Stimulated activated CD4-positive, alpha-beta T cell treated with anti-CD3 and anti-CD28 coated beads, Interleukin-1b, Interleukin-23, amount 100 ng/mL, for 1 hour (primary cell): ENCODE measurements around the gene ALDH1A1.
"Not testable (repeated sequence)": the region's sequence is repeated elsewhere in the genome, so short reads cannot be mapped to it uniquely, and the experiment has no call there.

Source experiments
- DNase-seq, 2 donors: peaks; one replicate each; pipeline ENCODE4 v3.0.0-alpha.2; 2020; ENCODE audit warnings: low read depth in 2 of 2

Gene ALDH1A1

GRCh38 chr9:72896439-72896838 is 56.4 kb downstream of the ALDH1A1 start:
- DNase-seq = no peak

- DNase-seq = no peak
Observed at GRCh38 chr9:72895122-72895521, 57.7 kb downstream of the ALDH1A1 start.

DNA sequence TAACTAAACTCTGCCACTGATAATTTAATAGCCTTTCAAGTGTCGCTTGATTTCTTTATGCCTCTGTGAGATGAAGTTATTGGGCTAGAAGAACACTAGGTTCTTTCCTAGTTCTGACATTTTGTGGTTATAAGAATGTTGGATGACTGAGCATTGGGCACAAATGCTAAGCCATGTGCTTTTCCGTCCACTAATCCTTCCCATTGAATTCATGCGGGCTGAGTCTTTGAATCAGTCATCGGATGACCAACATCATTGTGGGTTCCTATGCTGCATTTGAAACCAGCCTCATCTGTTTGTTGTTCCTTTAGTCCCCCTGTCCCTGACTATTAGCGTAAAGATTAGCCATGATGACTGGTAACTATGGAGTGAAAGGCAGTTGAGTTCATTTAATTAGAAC is 58.5 kb downstream of the ALDH1A1 start:
- DNase-seq = no peak

- no peak for DNase-seq
Observed at GRCh38 chr9:72893437-72893836, 59.4 kb downstream of the ALDH1A1 start.

DNA sequence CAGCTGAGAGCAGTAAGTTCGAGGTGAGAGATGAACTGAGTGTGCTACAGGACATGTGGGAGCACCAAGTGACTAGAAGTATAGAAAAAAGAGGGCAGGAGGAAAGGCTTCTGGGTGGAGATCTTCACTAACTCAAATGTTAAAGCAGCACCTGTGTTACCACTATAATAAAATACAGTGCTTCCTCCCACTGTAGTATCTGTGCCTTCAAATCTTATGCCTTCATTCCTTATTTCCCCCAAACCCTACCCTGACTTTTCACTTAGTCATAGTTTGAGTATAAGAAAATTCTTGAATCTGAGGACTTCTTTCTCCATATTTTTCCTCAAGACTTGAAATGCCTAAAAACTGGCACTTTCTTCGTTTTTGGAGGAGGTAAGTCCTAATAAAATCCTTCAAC is 61.8 kb downstream of the ALDH1A1 start:
- DNase-seq = no peak

DNA sequence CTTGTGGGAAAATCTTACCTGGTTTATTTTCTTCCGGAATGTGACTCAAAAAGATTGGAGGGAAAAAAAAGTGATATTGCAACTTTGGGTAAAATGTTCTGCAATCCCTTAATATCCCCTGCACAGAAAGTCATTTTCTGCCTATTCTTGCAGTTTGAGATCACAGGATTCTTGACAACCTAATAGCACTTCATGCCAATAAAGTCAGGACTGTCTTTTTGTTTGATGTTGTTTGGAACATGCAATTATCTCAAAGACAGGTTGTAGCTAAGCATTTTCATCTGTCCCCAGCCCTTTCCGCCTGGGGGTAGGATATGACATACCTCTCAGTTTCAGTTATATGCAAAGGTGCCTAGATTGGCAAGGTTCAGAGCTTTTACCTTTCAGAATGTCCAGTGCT is 63.9 kb downstream of the ALDH1A1 start:
- no peak for DNase-seq

GRCh38 chr9:72888067-72888466 is 64.8 kb downstream of the ALDH1A1 start:
- no peak for DNase-seq

GRCh38 chr9:72886386-72886785 is 66.5 kb downstream of the ALDH1A1 start:
- no peak for DNase-seq

DNA sequence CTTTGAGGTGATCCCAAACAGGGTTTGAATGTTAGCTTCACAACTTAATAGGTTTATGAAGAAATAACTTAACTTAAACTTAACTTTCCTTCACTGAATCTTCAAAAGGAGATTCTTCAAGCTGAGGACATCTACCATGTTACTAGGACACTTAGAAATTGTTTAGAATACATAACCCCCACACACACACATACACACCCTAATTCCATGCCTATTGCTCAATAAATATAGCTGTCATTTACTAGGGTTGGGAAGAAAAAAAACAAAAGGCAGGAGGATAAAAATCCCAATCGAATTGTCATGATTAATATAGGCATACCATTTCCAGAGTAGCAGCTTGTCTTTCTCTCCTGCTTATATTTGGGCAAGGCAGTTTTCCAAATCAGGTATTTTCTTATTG is 68.3 kb downstream of the ALDH1A1 start:
- DNase-seq = no peak

DNA sequence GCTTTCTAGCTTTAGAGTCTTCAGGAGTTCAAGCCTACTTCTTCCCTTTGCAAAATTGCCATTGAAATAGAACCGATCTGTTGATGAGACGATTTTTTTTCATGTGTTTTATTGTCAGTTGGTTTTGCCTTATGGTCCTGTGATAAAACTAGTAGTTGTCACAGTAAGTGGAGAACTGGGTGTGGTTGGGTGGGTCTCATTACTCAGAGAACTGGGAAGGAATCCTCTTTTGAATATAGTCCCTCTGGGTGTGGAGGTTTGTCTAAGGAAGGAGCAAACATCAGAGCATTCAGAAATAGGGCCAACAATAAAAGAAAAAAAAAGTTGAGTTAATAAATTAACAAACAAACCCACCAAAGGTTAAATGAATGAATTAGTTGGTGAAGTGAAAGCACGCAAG is 69.0 kb downstream of the ALDH1A1 start:
- no peak for DNase-seq

- DNase-seq = no peak
Observed at GRCh38 chr9:72882117-72882775, 70.6 kb downstream of the ALDH1A1 start.

- no peak for DNase-seq
Observed at GRCh38 chr9:72880821-72881220, 72.0 kb downstream of the ALDH1A1 start.

DNA sequence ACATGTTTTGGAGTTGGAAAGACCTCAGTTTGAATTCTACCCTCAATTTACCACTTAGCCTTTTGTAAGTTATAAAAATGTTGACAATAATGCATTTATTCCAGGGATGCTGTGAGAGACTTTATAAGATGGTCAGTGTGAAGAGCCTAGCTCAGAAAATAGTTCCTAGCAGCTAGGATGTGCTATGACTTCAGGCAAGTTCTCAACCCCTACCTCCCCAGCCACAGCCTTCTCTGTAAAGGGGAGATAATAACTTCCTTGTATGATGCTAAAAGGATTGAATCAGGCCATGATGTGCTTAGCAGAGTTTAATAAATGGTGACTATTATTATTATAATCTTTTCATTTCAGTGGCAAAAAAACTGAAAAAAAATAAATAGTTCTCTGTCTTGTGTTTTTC is 77.6 kb downstream of the ALDH1A1 start:
- no peak for DNase-seq

- DNase-seq = no peak
Observed at GRCh38 chr9:72874344-72874743, 78.5 kb downstream of the ALDH1A1 start.

DNA sequence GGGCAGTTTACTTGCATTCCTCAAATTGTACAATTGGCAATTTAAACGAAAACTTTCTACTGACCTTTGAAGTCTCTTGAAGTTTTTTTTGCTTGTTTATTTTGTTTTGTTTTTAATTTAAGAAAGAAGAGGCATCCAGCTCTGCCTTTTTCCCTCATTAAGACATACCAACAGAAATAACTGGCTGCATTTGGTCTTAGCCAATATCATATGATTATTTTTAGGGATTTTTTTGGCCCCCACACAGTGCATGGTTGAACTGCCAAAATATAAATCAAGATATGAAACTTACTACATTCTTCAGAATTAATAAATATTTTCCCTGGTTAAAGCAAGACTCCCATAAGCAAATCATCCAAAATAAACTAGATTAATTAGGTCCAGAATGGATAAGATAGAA is 79.4 kb downstream of the ALDH1A1 start:
- DNase-seq = no peak

DNA sequence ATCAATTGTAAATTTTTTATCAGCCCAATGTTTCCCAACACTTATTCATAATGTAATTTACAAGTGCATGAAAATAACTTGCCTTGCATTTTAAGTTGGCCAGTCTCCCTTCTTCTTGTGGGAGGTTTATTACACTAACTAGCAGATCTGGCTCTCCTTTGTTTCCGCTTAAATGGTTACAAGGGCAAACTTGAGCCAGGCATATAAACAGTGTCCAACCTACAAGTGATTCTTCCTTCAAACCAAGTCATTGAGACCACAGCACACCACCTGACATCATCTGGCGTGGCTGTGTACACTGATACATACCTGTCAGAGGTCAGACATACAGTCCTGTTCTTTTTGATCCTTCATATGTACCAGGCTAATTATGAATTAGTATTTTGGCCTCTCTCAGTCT is 80.1 kb downstream of the ALDH1A1 start:
- DNase-seq = no peak

- DNase-seq = no peak
Observed at GRCh38 chr9:72871685-72872084, 81.2 kb downstream of the ALDH1A1 start.

DNA sequence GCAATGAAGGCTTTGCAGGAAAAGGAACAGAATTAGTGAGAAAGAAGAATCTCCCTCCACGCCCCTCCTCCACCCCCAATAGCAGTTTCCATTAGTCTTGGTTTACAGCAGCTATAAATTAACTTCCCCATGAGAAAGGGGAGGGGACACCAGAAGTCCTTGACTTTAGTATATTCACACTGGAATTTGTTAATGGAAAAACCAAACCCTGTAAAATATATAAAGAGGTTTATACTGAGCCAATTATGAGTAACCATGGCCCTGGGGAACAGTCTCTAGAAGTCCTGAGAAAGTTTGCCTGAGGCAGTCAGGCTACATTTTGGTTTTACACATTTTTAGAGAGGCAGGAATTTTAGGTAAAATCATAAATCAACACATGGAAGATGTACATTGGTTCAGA is 88.5 kb downstream of the ALDH1A1 start:
- no peak for DNase-seq

DNA sequence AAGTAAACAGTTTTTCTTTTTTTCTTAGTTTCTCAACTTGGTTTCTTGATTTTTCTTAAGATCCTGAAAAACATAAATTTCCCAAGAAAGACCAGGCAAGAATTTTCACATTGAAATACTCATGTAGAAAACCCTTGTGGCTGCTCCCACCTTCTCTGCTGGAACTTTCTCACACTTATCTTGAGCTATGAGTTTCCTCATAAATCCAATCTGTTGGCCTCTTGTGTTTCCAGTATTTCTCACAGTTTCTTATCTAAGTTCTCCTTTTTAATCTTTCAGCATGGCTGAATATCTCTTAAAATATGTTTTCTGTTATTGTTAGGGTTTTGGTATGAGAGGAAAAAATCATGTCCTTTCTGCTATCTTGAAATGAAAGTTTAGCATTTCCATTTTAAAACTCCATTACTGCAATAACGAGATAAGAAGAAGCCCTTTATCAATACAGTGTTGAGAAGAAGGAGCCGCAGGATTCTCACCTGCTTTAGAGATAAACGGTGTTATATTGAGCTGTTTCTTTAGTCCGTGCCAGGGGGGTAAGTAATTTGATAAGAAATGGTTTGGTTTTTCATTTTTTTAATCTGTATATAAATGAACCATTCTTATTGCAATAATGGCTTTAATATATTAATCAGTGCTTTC is 89.3 kb downstream of the ALDH1A1 start:
- no peak for DNase-seq

DNA sequence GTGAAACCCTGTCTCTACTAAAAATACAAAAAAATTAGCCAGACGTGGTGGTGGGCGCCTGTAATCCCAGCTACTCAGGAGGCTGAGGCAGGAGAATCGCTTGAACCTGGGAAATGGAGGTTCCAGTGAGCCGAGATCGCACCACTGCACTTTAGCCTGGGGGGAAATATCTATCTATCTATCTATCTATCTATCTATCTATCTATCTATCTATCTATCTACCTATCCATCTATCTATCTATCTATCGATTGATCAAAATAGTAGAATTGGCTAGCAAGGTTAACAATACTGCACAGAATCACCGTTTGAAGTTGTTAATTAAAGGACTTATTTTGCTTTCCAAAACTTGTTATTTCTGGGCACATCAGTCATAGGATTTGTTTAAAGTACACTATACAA is 90.1 kb downstream of the ALDH1A1 start:
- not testable (repeated sequence) for DNase-seq

GRCh38 chr9:72858089-72858912 is 94.6 kb downstream of the ALDH1A1 start:
- DNase-seq = no peak

DNA sequence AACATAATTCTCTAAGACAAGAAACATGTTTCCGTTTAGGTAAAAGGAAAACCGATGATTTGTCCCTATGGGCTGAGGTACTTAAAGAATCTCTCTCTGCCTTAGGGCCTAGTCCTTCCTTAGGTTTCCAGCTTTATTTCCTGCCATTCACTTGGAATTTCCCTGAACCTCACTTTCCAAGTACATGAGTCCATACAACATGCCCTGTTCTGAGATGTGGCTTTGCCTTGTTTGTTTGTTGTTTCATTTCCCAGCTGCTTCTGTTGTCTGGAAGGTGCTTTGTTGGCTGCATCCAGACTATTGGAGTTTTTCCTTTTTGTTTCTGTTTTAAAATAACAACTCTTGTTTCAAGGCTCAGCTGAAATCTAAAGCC is 95.2 kb downstream of the ALDH1A1 start:
- DNase-seq = no peak

DNA sequence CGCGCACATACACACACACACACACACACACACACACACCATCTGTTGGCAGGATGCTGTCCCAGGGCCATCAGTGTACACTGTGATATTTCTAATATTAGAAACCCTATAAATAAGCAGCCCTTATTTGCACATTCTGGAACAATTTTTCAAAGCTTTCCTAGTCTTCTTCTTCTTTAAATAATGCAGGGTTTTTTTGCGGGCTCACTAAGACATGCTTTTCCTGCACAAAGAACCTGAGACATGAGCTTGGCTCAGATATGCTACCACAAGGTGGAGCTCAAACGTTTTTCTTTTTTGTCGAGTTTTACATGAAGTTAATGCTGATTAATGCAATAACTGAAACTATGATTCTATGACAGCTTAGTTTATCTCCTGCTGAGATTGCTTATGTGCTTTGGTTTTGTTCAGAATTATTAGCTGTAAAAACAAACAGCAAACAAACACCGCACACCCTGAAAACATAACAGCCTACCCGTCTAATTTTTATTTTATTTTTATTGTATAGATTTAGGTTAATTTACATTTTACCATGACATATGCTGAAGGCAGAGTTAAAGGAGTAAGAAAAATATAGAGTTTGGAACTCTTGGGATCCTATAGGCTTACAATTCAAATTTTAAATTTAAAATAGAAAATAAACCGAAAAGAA is 95.8 kb downstream of the ALDH1A1 start:
- DNase-seq = no peak
